Neural progenitor cell (in vitro differentiated cells): ENCODE results near the gene RILPL2. TPM values are rescaled to one million over a fixed set of nuclear protein-coding genes. Genes with fewer than 3 reads are reported as not detected.
"Not testable (repeated sequence)": the region's sequence is repeated elsewhere in the genome, so short reads cannot be mapped to it uniquely, and the experiment has no call there.

ENCODE experiments used
- DNase-seq: peaks from one replicate; pipeline ENCODE4 v3.0.0-alpha.2; 2016; ENCODE audit warnings: low spot score
- H2AFZ ChIP-seq: fragments of 200-600 bp; sonication (generic); replicated peaks from 2 replicates; pipeline ENCODE4 v1.6.1; 2016; ENCODE audit warnings: antibody characterized with exemption
- H3F3A ChIP-seq: fragments of 200-600 bp; sonication (generic); 2 replicates; pipeline ENCODE4 v1.6.1; 2016; ENCODE audit warnings: antibody characterized with exemption, low read depth
- H3K27ac ChIP-seq: fragments of 200-600 bp; sonication (generic); 2 replicates; pipeline ENCODE4 v1.5.1; 2016; ENCODE audit warnings: mild to moderate bottlenecking
- H3K27me3 ChIP-seq: fragments of 200-600 bp; sonication (generic); 2 replicates; pipeline ENCODE4 v1.6.1; 2016; ENCODE audit warnings: mild to moderate bottlenecking, moderate library complexity
- H3K36me3 ChIP-seq: fragments of 200-600 bp; sonication (generic); 2 replicates; pipeline ENCODE4 v1.5.1; 2016
- H3K4me1 ChIP-seq: fragments of 200-600 bp; sonication (generic); 2 replicates; pipeline ENCODE4 v1.6.1; 2016; ENCODE audit warnings: mixed run types
- H3K4me2 ChIP-seq: fragments of 200-600 bp; sonication (generic); 2 replicates; pipeline ENCODE4 v1.6.1; 2016
- H3K4me3 ChIP-seq: fragments of 200-600 bp; sonication (generic); 2 replicates; pipeline ENCODE4 v1.5.1; 2016
- H3K79me2 ChIP-seq: fragments of 200-600 bp; sonication (generic); 2 replicates; pipeline ENCODE4 v1.6.1; 2016; ENCODE audit warnings: low read depth
- H3K9ac ChIP-seq: fragments of 200-600 bp; sonication (generic); 2 replicates; pipeline ENCODE4 v1.6.1; 2016
- H3K9me3 ChIP-seq: fragments of 200-600 bp; sonication (generic); 2 replicates; pipeline ENCODE4 v1.5.1; 2016; ENCODE audit warnings: low read depth
- H4K20me1 ChIP-seq: fragments of 200-600 bp; sonication (generic); 2 replicates; pipeline ENCODE4 v1.6.1; 2016; ENCODE audit warnings: low read depth
- H3K27ac Mint-ChIP-seq: 3 replicates; pipeline ENCODE4 v1.8.0; 2021; ENCODE audit warnings: mixed read lengths
- H3K27me3 Mint-ChIP-seq: 2 replicates; pipeline ENCODE4 v1.8.0; 2022; ENCODE audit warnings: low read depth, mild to moderate bottlenecking, inconsistent platforms, moderate library complexity, mixed read lengths; ENCODE audit not compliant: insufficient read depth
- H3K36me3 Mint-ChIP-seq: 3 replicates; pipeline ENCODE4 v1.8.0; 2021; ENCODE audit warnings: mixed read lengths
- H3K4me1 Mint-ChIP-seq: 3 replicates; pipeline ENCODE4 v1.8.0; 2021; ENCODE audit warnings: mixed read lengths
- H3K4me3 Mint-ChIP-seq: 3 replicates; pipeline ENCODE4 v1.8.0; 2021; ENCODE audit warnings: mild to moderate bottlenecking, moderate library complexity, mixed read lengths
- H3K9me3 Mint-ChIP-seq: 3 replicates; pipeline ENCODE4 v1.8.0; 2020; ENCODE audit warnings: mixed read lengths
- CTCF ChIP-seq: fragments of 200-600 bp; sonication (generic); IDR thresholded peaks from 2 replicates; pipeline ENCODE4 v1.5.1; 2017; ENCODE audit warnings: antibody characterized with exemption, mild to moderate bottlenecking
- EZH2 ChIP-seq: fragments of 200-600 bp; sonication (generic); IDR thresholded peaks from 2 replicates; pipeline ENCODE4 v1.6.1; 2017; ENCODE audit warnings: antibody characterized with exemption, mild to moderate bottlenecking, moderate library complexity
- EZH2phosphoT487 ChIP-seq: fragments of 200-600 bp; sonication (generic); IDR thresholded peaks from 2 replicates; pipeline ENCODE4 v1.6.1; 2017; ENCODE audit warnings: antibody characterized with exemption
- total RNA-seq: library from RNA; depleted of rRNA; stranded (reverse); fragments of >200 nt; gene quantifications from 2 replicates; pipeline ENCODE4 v1.2.3, GENCODE V29; 2015; ENCODE audit warnings: low replicate concordance

RILPL2 gene
- total RNA-seq, 1 donor from 2014 or later, result 1.1 TPM

- Histone ChIP-seq H3K36me3 (no peaks in the 10 kb centered on the region), H3K27me3 (no peaks in the 10 kb centered on the region), H3K27ac (no peak overlapping the region), H3K4me3 (no peak overlapping the region), H3F3A (no peaks in the 10 kb centered on the region), H3K79me2 (no peaks in the 10 kb centered on the region), H3K9me3 (no peaks in the 10 kb centered on the region), H4K20me1 (no peaks in the 10 kb centered on the region), H3K4me2 (no peak overlapping the region), H3K9ac (no peak overlapping the region), H2AFZ (no peak overlapping the region), H3K4me1 (no peaks in the 10 kb centered on the region)
- no peaks in the 10 kb centered on the region for H3K9me3 Mint-ChIP-seq
- no peak for TF ChIP-seq CTCF
- no peak for TF ChIP-seq EZH2
- no peak for TF ChIP-seq EZH2phosphoT487
- peaks cover 16% of the 10 kb centered on the region for H3K36me3 Mint-ChIP-seq
- DNase-seq, result no peak
- H3K4me3 Mint-ChIP-seq, result no peak overlapping the region
- peaks cover 2% of the 10 kb centered on the region for H3K27me3 Mint-ChIP-seq
- no peak overlapping the region for H3K27ac Mint-ChIP-seq
- no peaks in the 10 kb centered on the region for H3K4me1 Mint-ChIP-seq
Observed at GRCh38 chr12:123482876-123483275, 46.4 kb upstream of the RILPL2 start.

- H3K36me3 ChIP-seq, H3K9ac ChIP-seq, DNase-seq, H3K4me2 ChIP-seq, H4K20me1 ChIP-seq, H3K27me3 Mint-ChIP-seq, H3K27me3 ChIP-seq, H3K4me1 Mint-ChIP-seq, H3K4me3 ChIP-seq, H2AFZ ChIP-seq, H3K79me2 ChIP-seq, H3K9me3 Mint-ChIP-seq, H3K4me3 Mint-ChIP-seq, H3K27ac ChIP-seq, H3K9me3 ChIP-seq, H3F3A ChIP-seq, H3K27ac Mint-ChIP-seq, H3K4me1 ChIP-seq: not testable (repeated sequence)
- peaks cover 16% of the 10 kb centered on the region for H3K36me3 Mint-ChIP-seq
Observed at GRCh38 chr12:123481251-123481650, 44.8 kb upstream of the RILPL2 start.

- Histone ChIP-seq H3K9me3 (no peaks in the 10 kb centered on the region), H3K27me3 (no peaks in the 10 kb centered on the region), H3F3A (no peaks in the 10 kb centered on the region), H3K79me2 (no peaks in the 10 kb centered on the region), H3K4me2 (no peak overlapping the region), H3K27ac (no peak overlapping the region), H3K4me3 (no peak overlapping the region), H2AFZ (no peak overlapping the region), H3K9ac (no peak overlapping the region), H3K4me1 (no peaks in the 10 kb centered on the region), H4K20me1 (no peaks in the 10 kb centered on the region), H3K36me3 (no peaks in the 10 kb centered on the region)
- Mint-ChIP-seq H3K27me3 (peaks cover 2% of the 10 kb centered on the region), H3K27ac (no peak overlapping the region), H3K4me3 (no peak overlapping the region), H3K36me3 (peaks cover 23% of the 10 kb centered on the region), H3K9me3 (no peaks in the 10 kb centered on the region), H3K4me1 (no peaks in the 10 kb centered on the region)
- TF ChIP-seq CTCF (no peak), EZH2 (no peak), EZH2phosphoT487 (no peak)
- no peak for DNase-seq
Observed at GRCh38 chr12:123479442-123480180, 43.1 kb upstream of the RILPL2 start.

- no peaks in the 10 kb centered on the region for H3K36me3 ChIP-seq
- no peak overlapping the region for H3K4me3 ChIP-seq
- H2AFZ ChIP-seq, result no peak overlapping the region
- peaks cover 2% of the 10 kb centered on the region for H3K27me3 Mint-ChIP-seq
- no peak overlapping the region for H3K9ac ChIP-seq
- TF ChIP-seq CTCF (no peak), EZH2 (no peak), EZH2phosphoT487 (no peak)
- H3K27me3 ChIP-seq, result no peaks in the 10 kb centered on the region
- no peaks in the 10 kb centered on the region for H3F3A ChIP-seq
- no peak overlapping the region for H3K4me2 ChIP-seq
- H3K27ac ChIP-seq, result no peak overlapping the region
- H3K27ac Mint-ChIP-seq, result no peak overlapping the region
- no peaks in the 10 kb centered on the region for H3K79me2 ChIP-seq
- H3K36me3 Mint-ChIP-seq, result peaks cover 18% of the 10 kb centered on the region
- H3K4me3 Mint-ChIP-seq, result no peak overlapping the region
- H3K9me3 ChIP-seq, result no peaks in the 10 kb centered on the region
- H3K4me1 ChIP-seq, result no peaks in the 10 kb centered on the region
- DNase-seq, result no peak
- no peaks in the 10 kb centered on the region for H3K9me3 Mint-ChIP-seq
- no peaks in the 10 kb centered on the region for H3K4me1 Mint-ChIP-seq
- no peaks in the 10 kb centered on the region for H4K20me1 ChIP-seq
Observed at GRCh38 chr12:123478762-123479161, 42.3 kb upstream of the RILPL2 start.
